Subcutaneous adipose tissue (tissue), 4 donors: ENCODE measurements around the gene AGPAT3. TPM values are rescaled to one million over a fixed set of nuclear protein-coding genes. Genes with fewer than 3 reads are reported as not detected.

Experiments
- CTCF ChIP-seq: fragments of 450-650 bp; IDR thresholded peaks from one replicate; pipeline ENCODE4 v1.5.1; 2016; ENCODE audit warnings: low read depth, mild to moderate bottlenecking, control low read depth, antibody characterized with exemption, moderate library complexity
- total RNA-seq, 4 donors: library from RNA; depleted of rRNA; stranded (reverse); fragments of >200 nt; gene quantifications; one replicate each; pipeline ENCODE4 v1.1.0, GENCODE V29; 2016

Gene AGPAT3
- total RNA-seq, 4 donors from 2014 or later, result 29.7 to 66.5 (median 33.8) TPM

GRCh38 chr21:43829161-43829560, 35.9 kb upstream of the AGPAT3 start:
- no peak for TF ChIP-seq CTCF

GRCh38 chr21:43829575-43830119, 35.4 kb upstream of the AGPAT3 start:
- no peak for TF ChIP-seq CTCF

- TF ChIP-seq CTCF, result no peak
Observed at GRCh38 chr21:43832158-43832550, 32.9 kb upstream of the AGPAT3 start.

- no peak for TF ChIP-seq CTCF
Observed at GRCh38 chr21:43832648-43833047, 32.4 kb upstream of the AGPAT3 start.

- no peak for TF ChIP-seq CTCF
Observed at GRCh38 chr21:43834146-43834905, 30.7 kb upstream of the AGPAT3 start.

- TF ChIP-seq CTCF, result no peak
Observed at GRCh38 chr21:43835050-43835449, 30.0 kb upstream of the AGPAT3 start.

GRCh38 chr21:43835861-43836260, 29.2 kb upstream of the AGPAT3 start:
- no peak for TF ChIP-seq CTCF
